Measurements from ENCODE around the gene SIGLEC14. TPM values are rescaled to one million over a fixed set of nuclear protein-coding genes. Genes with fewer than 3 reads are reported as not detected.

Gene SIGLEC14
- total RNA-seq, 1 donor from 2014 or later = not detected

DNA sequence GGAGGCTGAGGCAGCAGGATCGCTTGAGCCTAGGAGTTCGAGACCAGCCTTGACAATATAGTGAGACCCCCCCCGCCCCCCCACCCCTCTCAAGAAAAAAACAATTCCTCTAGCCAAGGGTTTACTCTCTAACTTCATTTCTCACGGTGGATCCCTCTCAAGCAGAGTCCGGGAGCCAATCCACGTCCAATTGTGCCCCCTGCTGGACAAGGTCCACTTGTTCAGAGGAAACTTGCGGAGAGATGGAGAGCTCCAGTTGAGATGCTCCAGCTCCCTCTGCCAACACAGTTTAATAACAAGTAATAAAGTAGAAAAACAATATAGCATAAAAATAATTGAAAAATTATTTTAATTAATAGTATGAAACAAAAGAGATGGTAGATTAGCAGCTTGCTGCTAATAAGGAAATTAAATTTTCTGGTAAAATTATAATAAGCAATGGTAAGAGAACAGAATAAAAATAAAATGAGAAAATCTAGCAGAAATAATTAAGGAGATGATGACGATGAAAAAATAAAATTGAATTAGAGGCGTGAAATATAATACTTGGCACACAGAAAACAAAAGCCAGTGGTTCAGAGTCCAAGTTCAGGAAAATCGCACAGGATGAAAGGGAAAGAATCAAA lies 14.5 kb upstream of the SIGLEC14 start:
- TF ChIP-seq, protein P1, sequence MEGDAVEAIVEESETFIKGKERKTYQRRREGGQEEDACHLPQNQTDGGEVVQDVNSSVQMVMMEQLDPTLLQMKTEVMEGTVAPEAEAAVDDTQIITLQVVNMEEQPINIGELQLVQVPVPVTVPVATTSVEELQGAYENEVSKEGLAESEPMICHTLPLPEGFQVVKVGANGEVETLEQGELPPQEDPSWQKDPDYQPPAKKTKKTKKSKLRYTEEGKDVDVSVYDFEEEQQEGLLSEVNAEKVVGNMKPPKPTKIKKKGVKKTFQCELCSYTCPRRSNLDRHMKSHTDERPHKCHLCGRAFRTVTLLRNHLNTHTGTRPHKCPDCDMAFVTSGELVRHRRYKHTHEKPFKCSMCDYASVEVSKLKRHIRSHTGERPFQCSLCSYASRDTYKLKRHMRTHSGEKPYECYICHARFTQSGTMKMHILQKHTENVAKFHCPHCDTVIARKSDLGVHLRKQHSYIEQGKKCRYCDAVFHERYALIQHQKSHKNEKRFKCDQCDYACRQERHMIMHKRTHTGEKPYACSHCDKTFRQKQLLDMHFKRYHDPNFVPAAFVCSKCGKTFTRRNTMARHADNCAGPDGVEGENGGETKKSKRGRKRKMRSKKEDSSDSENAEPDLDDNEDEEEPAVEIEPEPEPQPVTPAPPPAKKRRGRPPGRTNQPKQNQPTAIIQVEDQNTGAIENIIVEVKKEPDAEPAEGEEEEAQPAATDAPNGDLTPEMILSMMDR (IDR thresholded peaks at IDR 0.05; ENCODE audit: insufficient read depth, low read length, severe bottlenecking) = peak; percentile 63
- Histone ChIP-seq H3K4me3 (ENCODE audit: low read depth, low read length) (no peak overlapping the region), H3K36me3 (ENCODE audit: control insufficient read depth, insufficient read depth, low read length) (no peaks in the 10 kb centered on the region), H3K27me3 (ENCODE audit: control insufficient read depth, insufficient read depth, low read length) (no peaks in the 10 kb centered on the region)
- FAIRE-seq (no peak), DNase-seq (ENCODE audit: low read depth) (peak; percentile 54)

DNA sequence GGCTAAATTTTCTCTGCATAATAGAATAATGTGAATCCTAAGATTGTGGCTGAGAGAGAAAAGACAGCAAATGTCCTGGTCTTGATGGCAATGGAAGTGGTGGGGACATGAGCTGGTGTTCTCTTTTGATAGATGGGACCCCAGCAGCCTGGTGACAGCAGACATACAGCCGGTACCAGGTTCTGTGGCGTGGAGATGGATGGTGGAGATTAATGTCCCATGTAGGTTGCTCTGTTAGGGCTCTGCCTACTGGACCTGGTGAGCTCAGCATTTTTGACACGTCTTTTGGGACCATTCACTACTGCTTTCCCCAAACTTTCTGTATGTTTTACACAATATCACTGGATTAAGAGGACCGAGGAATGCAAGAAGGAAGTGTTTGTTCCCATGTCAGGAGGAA lies 8.2 kb upstream of the SIGLEC14 start:
- FAIRE-seq (no peak), DNase-seq (ENCODE audit: low read depth) (no peak)
- Histone ChIP-seq H3K36me3 (ENCODE audit: control insufficient read depth, insufficient read depth, low read length) (no peaks in the 10 kb centered on the region), H3K4me3 (ENCODE audit: low read depth, low read length) (no peak overlapping the region), H3K27me3 (ENCODE audit: control insufficient read depth, insufficient read depth, low read length) (no peaks in the 10 kb centered on the region)
- TF ChIP-seq, protein P1 (IDR thresholded peaks at IDR 0.05; ENCODE audit: insufficient read depth, low read length, severe bottlenecking) = no peak

DNA sequence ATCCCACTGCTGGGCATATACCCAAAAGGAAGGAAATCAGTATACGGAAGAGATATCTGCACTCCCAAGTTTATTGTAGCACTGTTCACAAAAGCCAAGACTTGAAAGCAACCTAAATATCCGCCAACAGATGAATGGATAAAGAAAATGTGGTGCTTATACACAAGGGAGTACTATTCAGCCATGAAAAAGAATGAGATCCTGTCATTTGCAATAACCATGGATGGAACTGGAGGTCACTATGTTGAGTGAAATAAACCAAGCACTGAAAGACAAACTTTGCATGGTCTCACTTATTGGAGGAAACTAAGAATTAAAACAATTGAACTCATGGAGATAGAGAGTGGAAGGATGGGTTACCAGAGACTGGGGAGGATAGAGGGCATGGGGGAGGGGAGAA lies 6.5 kb upstream of the SIGLEC14 start:
- FAIRE-seq (no peak), DNase-seq (ENCODE audit: low read depth) (no peak)
- Histone ChIP-seq H3K36me3 (ENCODE audit: control insufficient read depth, insufficient read depth, low read length) (no peaks in the 10 kb centered on the region), H3K27me3 (ENCODE audit: control insufficient read depth, insufficient read depth, low read length) (no peaks in the 10 kb centered on the region), H3K4me3 (ENCODE audit: low read depth, low read length) (no peak overlapping the region)
- TF ChIP-seq, protein P1 (IDR thresholded peaks at IDR 0.05; ENCODE audit: insufficient read depth, low read length, severe bottlenecking) = no peak

DNA sequence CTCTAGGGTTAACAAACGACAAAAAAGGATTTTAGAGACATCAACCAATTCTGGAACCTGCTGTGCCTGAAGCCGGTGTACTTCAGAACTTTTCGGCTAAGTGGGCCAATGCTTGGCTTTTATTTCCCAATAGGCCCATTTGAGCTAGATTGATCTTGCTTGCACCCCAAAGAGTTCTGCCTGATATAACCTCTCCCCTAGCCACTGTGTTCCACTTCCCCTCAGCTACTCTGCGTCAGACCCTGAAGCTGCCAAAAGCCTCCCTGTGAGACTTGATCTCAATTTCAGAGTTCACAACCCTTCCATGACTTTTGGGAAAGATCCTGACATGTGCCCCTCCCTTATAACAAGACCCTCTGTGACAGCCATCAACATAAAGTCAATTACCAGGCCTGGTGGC lies 5.6 kb upstream of the SIGLEC14 start:
- FAIRE-seq = no peak
- DNase-seq (ENCODE audit: low read depth) = no peak
- TF ChIP-seq, protein P1 (IDR thresholded peaks at IDR 0.05; ENCODE audit: insufficient read depth, low read length, severe bottlenecking) = no peak
- H3K4me3 ChIP-seq (ENCODE audit: low read depth, low read length) = no peak overlapping the region
- H3K36me3 ChIP-seq (ENCODE audit: control insufficient read depth, insufficient read depth, low read length) = no peaks in the 10 kb centered on the region
- no peaks in the 10 kb centered on the region for H3K27me3 ChIP-seq (ENCODE audit: control insufficient read depth, insufficient read depth, low read length)

DNA sequence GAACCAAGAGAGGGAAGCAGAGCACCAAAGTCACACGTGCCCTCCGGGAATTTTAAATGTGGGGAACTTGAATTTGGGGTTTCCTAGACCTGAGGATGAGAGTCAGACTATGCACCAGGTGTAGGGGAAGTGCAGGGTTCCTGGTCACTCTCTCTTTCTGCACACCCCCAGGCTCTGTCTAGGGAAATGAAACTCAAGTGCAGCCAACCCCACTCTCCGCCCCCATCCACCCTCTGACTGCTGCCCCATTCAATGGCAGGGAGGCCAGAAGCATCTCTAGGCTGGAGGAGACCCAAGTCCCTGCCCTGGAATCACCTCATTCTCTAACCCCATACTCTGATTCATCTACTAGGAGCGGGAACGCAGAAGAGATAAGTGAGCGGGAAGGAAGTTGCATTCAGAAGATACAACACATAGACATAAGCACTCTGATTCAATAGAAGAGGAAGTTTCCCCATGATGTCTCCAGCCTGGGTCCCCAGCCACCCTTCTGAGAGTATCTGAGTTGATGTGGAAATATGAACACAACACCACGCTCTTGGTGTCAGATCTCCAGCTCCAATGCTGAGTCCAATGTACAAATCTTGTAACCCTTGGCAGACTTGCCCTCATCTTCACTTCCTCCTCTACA lies 4.7 kb upstream of the SIGLEC14 start:
- H3K27me3 ChIP-seq (ENCODE audit: control insufficient read depth, insufficient read depth, low read length) = no peaks in the 10 kb centered on the region
- no peaks in the 10 kb centered on the region for H3K36me3 ChIP-seq (ENCODE audit: control insufficient read depth, insufficient read depth, low read length)
- DNase-seq (ENCODE audit: low read depth) (no peak), FAIRE-seq (no peak)
- H3K4me3 ChIP-seq (ENCODE audit: low read depth, low read length) = no peak overlapping the region
- TF ChIP-seq, protein P1 (IDR thresholded peaks at IDR 0.05; ENCODE audit: insufficient read depth, low read length, severe bottlenecking) = no peak

DNA sequence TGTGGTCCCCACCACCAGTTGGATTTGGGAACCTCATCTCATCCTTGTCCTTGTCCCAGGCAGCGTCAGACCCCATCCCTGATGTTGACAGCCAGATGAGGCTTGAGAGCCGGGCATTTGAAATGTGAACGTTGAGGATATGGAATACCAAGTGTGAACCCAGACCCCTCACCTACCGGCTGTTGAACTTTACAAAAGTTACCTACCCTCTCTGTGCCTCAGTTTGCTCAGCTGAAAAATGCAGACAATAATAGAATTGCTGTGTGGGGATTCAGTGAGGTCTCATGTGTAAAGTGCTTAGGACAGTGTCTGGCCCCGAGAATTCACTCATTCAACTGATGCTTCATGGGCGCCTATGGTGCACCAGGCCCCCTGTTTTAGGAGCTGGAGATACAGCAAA lies 693 bp upstream of the SIGLEC14 start:
- TF ChIP-seq, protein P1 (IDR thresholded peaks at IDR 0.05; ENCODE audit: insufficient read depth, low read length, severe bottlenecking) = no peak
- FAIRE-seq = no peak
- no peaks in the 10 kb centered on the region for H3K36me3 ChIP-seq (ENCODE audit: control insufficient read depth, insufficient read depth, low read length)
- no peak for DNase-seq (ENCODE audit: low read depth)
- no peak overlapping the region for H3K4me3 ChIP-seq (ENCODE audit: low read depth, low read length)
- no peaks in the 10 kb centered on the region for H3K27me3 ChIP-seq (ENCODE audit: control insufficient read depth, insufficient read depth, low read length)

All from bronchial epithelial cell (primary cell).